Peyer's patch (tissue), 4 donors: ENCODE measurements around the gene AEBP2. TPM values are rescaled to one million over a fixed set of nuclear protein-coding genes. Genes with fewer than 3 reads are reported as not detected.

Source experiments
- DNase-seq, 3 donors: peaks; one replicate each; pipeline ENCODE4 v3.0.0-alpha.2; 2017 to 2019
- H3K27ac ChIP-seq, 4 donors: fragments of 200-600 bp; sonication (generic); one replicate each; pipeline ENCODE4 v1.5.1; 2016 to 2019
- H3K27me3 ChIP-seq, 2 donors: fragments of 200-600 bp; sonication (generic); one replicate each; pipeline ENCODE4 v1.5.1; 2019
- H3K36me3 ChIP-seq, 3 donors: fragments of 200-600 bp; sonication (generic); one replicate each; pipeline ENCODE4 v1.5.1; 2016 to 2019
- H3K4me1 ChIP-seq, 4 donors: fragments of 200-600 bp; sonication (generic); one replicate each; pipeline ENCODE4 v1.5.1; 2016 to 2019
- H3K4me3 ChIP-seq, 4 donors: fragments of 200-600 bp; sonication (generic); 1 replicate in 3 of 4; 2 replicates in 1 of 4; pipeline ENCODE4 v1.5.1; 2016 to 2019; ENCODE audit warnings: mild to moderate bottlenecking in 1 of 4
- H3K9me3 ChIP-seq, 4 donors: fragments of 200-600 bp; sonication (generic); one replicate each; pipeline ENCODE4 v1.5.1; 2016 to 2019; ENCODE audit warnings: mild to moderate bottlenecking in 1 of 4
- POLR2A ChIP-seq, 2 donors: fragments of 450-650 bp; IDR thresholded peaks; one replicate each; pipeline ENCODE4 v1.5.1; 2017; ENCODE audit warnings: antibody characterized with exemption in 2 of 2, mild to moderate bottlenecking in 2 of 2, moderate library complexity in 2 of 2
- total RNA-seq, 4 donors: library from RNA; depleted of rRNA; stranded (reverse); fragments of >200 nt; gene quantifications; one replicate each; pipeline ENCODE4 v1.1.0, GENCODE V29; 2016
- TF ChIP-seq, protein P1 (sequence below), 6 experiments: fragments of 450-650 bp in 4 of 6; fragments of 200-600 bp in 2 of 6; sonication (generic) in 1 of 6; IDR thresholded peaks; one replicate each; pipeline ENCODE4 v1.5.1; 2017 to 2019; ENCODE audit warnings: antibody characterized with exemption in 6 of 6, mild to moderate bottlenecking in 3 of 6, moderate library complexity in 1 of 6

AEBP2 gene
- total RNA-seq, 4 donors from 2014 or later: 22.9 to 58.4 (median 42.3) TPM

DNA sequence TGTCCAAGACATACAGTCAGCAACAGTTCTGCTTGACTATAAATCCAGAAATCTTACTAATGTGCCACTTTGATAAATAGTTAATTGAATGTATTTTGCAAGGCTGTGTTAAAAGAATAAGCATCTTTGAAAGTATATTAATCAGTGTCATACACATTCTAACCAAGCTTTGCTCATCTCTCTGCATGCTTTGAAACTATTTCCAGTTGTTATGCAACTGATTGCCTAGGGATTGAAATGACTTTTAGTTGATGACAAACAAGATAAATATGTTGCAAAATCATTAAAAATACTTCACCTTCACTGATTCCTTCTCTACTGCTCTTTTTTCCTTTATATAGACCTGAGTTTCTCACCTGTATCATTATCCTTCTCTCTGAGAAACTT lies 91.3 kb downstream of the AEBP2 start:
- Histone ChIP-seq H3K4me3 (no peak overlapping the region), H3K27me3 (no peaks in the 10 kb centered on the region), H3K4me1 (no peaks in the 10 kb centered on the region), H3K9me3 (no peaks in the 10 kb centered on the region), H3K27ac (no peak overlapping the region), H3K36me3 (no peaks in the 10 kb centered on the region)
- no peak for DNase-seq
- no peak for TF ChIP-seq POLR2A (IDR thresholded peaks at IDR 0.05)
- TF ChIP-seq, protein P1, sequence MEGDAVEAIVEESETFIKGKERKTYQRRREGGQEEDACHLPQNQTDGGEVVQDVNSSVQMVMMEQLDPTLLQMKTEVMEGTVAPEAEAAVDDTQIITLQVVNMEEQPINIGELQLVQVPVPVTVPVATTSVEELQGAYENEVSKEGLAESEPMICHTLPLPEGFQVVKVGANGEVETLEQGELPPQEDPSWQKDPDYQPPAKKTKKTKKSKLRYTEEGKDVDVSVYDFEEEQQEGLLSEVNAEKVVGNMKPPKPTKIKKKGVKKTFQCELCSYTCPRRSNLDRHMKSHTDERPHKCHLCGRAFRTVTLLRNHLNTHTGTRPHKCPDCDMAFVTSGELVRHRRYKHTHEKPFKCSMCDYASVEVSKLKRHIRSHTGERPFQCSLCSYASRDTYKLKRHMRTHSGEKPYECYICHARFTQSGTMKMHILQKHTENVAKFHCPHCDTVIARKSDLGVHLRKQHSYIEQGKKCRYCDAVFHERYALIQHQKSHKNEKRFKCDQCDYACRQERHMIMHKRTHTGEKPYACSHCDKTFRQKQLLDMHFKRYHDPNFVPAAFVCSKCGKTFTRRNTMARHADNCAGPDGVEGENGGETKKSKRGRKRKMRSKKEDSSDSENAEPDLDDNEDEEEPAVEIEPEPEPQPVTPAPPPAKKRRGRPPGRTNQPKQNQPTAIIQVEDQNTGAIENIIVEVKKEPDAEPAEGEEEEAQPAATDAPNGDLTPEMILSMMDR (IDR thresholded peaks at IDR 0.05): no peak

DNA sequence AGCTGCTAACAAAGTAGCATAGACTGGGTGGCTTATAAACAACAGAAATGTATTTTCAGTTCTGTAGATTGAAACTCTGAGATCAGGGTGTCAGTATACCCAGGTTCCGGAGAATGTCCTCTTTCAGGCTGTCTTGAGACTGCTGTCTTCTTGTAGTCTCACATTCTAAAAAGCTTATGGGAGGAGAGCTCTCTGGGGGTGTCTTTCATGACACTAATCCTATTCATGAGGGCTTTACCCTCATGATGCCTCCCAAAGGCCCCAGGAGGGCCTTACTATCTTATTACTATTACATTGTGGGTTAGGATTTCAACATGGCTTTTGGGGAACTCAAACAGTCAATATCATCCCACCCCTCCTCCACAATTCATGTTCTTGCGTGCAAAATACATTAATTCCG lies 94.3 kb downstream of the AEBP2 start:
- H3K27ac ChIP-seq: no peak overlapping the region
- H3K27me3 ChIP-seq: no peaks in the 10 kb centered on the region
- TF ChIP-seq, protein P1 (IDR thresholded peaks at IDR 0.05): no peak
- TF ChIP-seq POLR2A (IDR thresholded peaks at IDR 0.05): no peak
- no peak for DNase-seq
- H3K9me3 ChIP-seq: no peaks in the 10 kb centered on the region
- no peaks in the 10 kb centered on the region for H3K36me3 ChIP-seq
- H3K4me3 ChIP-seq: no peak overlapping the region
- no peaks in the 10 kb centered on the region for H3K4me1 ChIP-seq

DNA sequence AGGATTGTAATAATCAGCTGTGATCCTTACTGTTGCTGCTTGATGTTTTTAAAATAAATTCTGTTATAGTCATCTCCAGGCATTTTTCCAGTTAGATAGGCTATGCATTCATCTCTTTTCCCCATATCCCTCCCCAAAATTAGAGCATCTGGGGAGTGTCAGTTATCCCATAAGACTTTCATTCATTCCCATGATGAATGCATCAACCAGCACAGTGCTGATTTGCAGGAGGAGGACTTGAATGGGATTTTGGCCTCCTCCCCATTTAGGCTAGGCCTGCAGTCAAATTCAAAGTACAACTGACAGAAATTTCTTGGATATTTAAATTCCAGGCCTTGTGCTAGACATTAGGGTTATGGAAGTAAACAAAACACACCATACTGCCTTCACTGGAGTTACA lies 99.8 kb downstream of the AEBP2 start:
- Histone ChIP-seq H3K27ac (no peak overlapping the region), H3K4me1 (no peaks in the 10 kb centered on the region), H3K9me3 (no peaks in the 10 kb centered on the region), H3K4me3 (no peak overlapping the region), H3K27me3 (no peaks in the 10 kb centered on the region), H3K36me3 (no peaks in the 10 kb centered on the region)
- no peak for DNase-seq
- TF ChIP-seq, protein P1 (IDR thresholded peaks at IDR 0.05): no peak
- TF ChIP-seq POLR2A (IDR thresholded peaks at IDR 0.05): no peak

DNA sequence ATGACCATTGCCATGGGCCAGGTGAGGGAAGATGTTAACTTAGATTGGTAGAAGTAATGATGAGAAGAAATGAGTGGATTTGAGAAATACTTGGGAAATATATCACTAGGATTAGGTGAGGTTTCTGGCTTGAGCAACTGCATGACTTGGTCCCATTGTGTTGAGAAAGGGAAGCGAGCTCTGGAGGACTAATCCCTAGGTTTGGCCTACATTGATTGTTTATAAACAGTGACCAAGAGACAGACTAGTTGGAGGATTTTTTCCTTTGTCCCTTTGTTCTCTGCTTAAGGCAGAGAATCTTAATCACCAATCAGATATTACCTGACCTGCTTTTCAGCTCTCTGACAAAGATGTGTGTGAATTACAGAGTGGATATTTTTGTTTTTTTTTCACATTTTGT lies 100.5 kb downstream of the AEBP2 start:
- no peak overlapping the region for H3K4me3 ChIP-seq
- H3K27ac ChIP-seq: no peak overlapping the region

DNA sequence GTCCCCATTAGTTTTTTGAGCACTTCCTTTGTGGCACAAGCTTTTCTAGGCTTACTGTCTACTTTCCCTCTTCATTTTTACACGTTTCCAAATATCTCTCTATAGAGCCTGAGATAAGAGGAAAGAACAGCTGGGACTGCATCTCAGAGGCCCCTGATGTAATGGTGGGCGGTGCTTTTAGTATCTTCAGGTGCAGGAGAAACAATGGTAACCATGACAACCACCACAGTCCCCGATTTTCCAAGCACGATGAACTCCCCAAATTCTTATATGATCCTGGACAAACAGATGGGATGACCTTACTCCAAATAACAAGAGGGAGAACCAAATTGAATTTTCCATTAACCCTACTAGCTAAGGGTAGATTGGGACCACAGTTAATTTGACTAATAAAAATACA lies 103.3 kb downstream of the AEBP2 start:
- no peaks in the 10 kb centered on the region for H3K36me3 ChIP-seq
- no peak for TF ChIP-seq POLR2A (IDR thresholded peaks at IDR 0.05)
- TF ChIP-seq, protein P1 (IDR thresholded peaks at IDR 0.05): no peak
- no peak for DNase-seq
- H3K4me1 ChIP-seq: peaks cover 0 to 6% (median 0%) of the 10 kb centered on the region in 4 donors
- H3K27ac ChIP-seq: no peak overlapping the region
- H3K4me3 ChIP-seq: no peak overlapping the region
- H3K9me3 ChIP-seq: no peaks in the 10 kb centered on the region
- H3K27me3 ChIP-seq: no peaks in the 10 kb centered on the region

More for the DNA sequence above, 100.5 kb downstream of the AEBP2 start:
- Histone ChIP-seq H3K27me3 (no peaks in the 10 kb centered on the region), H3K9me3 (no peaks in the 10 kb centered on the region), H3K36me3 (no peaks in the 10 kb centered on the region), H3K4me1 (no peaks in the 10 kb centered on the region)
- TF ChIP-seq, protein P1 (IDR thresholded peaks at IDR 0.05): no peak
- no peak for TF ChIP-seq POLR2A (IDR thresholded peaks at IDR 0.05)
- no peak for DNase-seq

DNA sequence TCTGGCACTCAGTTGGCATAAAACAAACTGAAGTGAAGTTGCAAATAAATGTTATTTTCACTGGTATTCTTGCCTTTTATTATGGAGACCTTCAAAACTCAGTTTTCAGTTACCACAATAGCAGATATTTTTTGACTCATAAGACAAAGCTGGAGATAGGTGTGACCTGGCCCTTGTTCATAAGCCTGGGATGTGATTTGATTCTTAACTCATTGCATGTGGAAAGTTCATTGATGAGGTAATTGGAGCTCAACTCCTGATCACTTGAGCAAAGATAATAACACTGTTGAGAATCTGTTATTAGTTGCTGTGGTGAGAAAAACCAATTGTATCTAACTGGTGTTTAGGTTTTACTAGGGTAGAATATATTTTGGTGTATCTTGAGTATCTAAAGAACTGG lies 105.1 kb downstream of the AEBP2 start:
- H3K9me3 ChIP-seq: no peaks in the 10 kb centered on the region
- H3K4me3 ChIP-seq: no peak overlapping the region
- H3K27ac ChIP-seq: no peak overlapping the region
- DNase-seq: no peak
- peaks cover 0 to 7% (median 0%) of the 10 kb centered on the region in 4 donors for H3K4me1 ChIP-seq
- no peaks in the 10 kb centered on the region for H3K27me3 ChIP-seq
- no peak for TF ChIP-seq POLR2A (IDR thresholded peaks at IDR 0.05)
- TF ChIP-seq, protein P1 (IDR thresholded peaks at IDR 0.05): no peak
- no peaks in the 10 kb centered on the region for H3K36me3 ChIP-seq
